ENCODE results near the gene RPL38.
"Not testable (repeated sequence)": the region's sequence is repeated elsewhere in the genome, so short reads cannot be mapped to it uniquely, and the experiment has no call there.

Gene RPL38

DNA sequence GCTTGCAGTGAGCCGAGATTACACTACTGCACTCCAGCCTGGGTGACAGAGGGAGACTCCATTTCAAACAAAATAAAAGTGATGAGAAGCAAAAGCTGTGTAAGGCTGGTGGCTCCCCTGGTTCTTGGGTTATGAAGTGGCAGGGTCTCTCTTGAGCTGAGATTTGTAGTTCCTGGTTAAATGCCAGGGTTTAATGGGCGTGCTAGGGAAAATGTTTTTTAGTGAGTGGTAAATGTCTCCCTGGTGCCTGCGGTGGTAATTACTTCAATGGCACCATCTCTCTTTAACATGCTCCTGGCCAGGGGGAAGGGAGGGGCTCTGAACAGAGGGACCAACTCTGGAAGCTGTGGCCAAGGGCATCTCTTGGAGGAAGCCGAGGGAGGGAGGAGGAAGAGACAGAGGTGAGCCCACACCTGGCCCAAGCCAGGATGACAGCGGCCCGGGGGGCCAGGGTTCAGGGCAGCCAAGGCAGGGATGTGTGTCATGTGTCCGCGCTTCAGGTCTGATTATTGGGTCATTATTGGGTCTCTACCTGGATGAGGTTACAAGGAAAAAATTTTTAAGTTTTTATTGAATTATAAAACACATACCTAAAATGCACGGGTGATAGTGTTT, 17.8 kb upstream of the RPL38 start:
- no peak for DNase-seq

DNA sequence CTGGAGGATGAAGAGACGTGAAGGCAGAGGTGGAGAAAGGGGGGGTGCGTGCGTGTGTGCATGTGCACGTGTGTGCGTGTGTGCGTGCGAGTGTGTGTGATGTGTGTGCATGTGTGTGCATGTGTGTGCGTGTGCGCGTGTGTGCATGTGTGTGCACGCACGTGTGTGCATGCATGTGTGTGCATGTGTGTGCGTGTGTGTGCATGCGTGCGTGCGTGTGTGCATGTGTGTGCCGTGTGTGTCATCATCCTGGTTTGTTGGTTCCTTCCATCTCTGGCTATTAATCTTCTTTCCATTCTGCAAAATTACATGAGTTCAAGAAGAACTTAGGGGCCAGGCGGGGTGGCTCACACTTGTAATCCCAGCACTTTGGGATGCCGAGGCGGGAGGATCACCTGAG, 17.0 kb upstream of the RPL38 start:
- DNase-seq = no peak

DNA sequence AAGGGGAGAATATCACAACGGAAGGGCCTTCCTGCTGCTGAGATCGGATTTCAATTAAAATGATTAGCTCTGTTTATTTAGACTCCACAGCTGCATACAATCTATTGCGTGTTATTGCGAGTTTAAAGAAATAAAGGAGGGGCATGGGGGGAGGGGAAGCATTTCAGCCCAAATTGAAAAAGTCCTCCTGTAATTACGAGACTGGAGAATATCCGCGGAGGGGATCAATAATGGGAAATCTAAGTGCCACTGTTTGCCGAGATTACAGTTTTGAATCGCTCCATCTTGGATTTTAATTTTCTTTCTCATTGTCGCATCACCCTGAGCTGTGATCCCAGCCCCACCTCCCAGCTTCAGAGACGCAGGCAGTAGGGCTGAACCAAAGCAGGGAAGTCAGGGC, 15.7 kb upstream of the RPL38 start:
- DNase-seq = no peak

DNA sequence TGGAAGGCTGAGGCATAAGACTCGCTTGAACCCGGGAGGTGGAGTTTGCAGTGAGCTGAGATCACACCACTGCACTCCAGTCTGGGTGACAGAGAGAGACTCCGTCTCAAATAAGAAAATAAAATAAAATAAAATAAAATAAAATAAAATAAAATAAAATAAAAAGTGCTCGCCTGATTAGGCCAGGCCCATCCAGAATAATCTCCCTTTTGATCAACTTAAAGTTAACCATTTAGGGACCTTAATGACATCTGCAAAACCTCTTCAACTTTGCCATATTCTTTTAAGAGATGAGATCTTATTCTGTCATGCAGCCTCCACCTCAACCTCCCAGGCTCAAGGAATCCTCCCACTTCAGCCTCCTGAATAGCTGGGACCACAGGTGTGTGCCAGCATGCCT, 14.8 kb upstream of the RPL38 start:
- DNase-seq = not testable (repeated sequence)

DNA sequence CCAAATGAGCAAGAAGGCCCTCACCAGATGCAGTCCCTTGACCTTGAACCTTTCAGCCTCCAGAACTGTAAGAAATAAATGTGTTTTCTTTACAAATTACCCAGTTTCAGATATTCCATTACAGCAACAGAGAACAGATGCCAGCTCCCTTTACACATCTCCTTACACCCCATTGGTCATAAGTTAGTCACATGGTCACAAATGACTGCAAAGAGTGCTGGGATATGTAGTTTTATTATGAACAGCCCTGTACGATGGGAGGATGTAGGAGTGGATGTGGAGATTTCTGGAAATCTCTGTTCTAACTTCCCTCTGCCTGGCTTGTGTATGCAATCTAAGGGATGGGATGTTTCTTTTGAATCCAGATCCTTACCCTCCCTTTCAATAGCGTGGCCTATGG, 13.3 kb upstream of the RPL38 start:
- DNase-seq = peak; percentile 60

DNA sequence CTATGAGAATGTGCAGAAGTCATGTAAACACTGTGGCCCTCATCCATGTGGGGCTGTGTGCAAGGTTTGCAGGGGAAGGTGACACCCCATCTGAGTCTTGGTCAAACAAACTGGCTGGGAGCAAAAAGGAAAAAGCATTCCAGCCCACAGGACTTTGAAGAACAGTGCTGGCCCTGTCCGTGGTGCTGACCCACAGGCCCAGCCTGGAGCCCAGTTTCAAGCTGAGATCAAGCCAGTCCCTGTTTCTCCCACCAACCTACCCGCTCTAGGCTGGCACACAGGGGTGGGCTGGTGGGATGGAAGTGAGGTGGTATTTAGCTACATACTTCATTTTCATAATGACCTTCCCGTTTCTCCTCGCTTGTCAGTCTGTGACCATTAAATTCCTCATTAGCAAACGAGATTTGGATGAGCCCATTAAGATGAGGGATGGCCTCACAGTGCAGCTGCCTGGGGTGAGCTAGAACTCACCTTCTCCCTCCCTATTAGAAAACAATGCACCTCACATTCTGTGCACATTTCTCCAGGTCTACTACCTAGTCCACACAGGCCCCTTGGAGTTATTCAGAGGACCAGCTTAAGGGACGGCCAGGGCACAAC, 12.6 kb upstream of the RPL38 start:
- no peak for DNase-seq

DNA sequence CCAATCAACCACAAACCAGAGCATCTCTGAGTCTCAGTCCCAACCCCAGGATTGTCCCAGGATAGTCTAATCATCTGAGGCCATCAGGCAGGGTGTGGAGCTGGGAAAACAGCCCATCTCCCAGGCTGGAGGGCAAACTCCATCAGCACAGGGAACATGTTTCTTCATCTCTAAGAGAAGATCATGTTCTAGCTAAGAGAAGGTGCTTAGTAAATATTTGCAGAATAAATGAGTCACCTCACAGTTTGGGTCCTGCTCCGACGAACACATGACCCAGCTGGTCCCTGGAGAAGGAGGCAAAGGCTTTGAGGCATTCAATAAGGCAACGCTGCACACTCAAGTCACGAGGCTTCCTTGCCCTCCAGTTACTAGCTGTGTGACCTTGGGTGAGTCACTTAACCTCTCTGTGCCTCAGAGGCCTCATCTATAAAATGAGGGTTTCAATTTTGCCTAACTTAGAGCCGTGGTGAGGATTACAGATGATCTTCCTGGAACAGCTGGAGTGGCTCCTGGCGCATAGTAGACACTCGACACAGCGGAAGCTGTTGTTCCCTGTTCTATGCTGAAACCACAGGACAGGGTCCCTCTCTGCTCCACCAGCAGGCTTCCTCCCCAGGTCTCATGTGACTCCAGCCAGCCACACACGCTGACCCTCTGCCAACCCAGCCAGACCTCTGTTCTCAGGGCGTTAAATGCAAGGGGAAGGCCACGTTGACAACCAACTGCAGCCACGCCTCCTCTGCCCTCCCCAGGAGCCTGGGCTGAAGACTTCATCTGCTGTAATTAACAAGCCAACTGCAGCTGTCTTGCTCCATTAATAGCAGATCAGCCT, 10.3 kb upstream of the RPL38 start:
- DNase-seq = peak; percentile 82

DNA sequence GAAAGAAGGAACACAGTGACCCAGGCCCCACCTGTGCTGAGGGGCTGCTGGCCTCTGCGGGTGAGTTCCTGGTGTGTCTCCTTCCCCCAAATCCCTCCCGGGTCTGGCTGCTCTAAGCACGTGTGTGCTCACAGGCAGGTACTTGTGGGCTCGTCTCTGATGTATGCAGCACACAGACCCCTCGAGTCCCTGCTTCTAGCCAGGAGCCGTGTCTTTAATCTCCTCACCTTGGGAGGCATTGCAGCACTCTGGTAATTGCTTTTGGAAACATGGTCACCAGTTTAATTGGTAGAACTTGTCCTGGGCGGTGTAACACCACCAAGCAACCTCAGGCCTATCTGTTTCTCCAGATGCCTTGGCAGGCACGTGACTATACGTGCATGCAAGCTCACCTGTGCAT, 8.8 kb upstream of the RPL38 start:
- no peak for DNase-seq

DNA sequence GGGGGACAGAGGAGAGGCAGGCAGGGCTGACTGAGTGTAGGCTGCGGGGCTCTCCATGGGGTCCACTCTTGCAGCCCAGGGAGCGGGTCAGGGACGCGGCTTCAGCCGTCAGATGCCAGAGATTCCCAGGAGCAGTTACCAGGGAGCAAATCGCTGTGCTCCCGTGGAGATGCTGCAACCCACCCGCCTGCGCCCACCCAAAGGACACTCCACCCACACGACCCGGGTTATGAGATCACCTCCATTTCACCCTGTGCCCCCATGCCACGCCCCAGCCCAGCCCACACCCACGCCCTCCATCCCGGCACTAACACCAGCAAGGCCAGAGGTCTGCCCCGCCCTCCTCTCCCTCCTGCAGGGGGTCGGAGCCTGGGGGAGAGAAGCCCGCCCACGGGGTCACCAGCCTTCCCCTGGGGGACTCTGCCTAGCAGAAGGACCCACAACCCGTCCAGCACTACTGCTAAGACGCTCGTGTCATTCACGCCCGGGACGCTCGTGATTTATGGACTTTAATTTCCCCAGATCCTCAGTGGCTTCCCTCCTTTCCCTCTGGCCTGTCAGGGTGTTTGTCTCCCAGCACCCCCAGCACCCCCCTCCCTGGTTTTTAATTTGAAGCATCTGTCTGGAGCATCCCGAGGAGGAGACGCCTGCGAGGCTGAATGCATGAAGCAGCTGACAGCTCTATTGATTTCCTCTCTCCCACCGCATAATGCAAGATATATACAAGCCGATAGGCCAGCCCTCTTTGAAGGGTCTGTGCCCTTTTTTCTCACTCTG, 6.7 kb upstream of the RPL38 start:
- no peak for DNase-seq

DNA sequence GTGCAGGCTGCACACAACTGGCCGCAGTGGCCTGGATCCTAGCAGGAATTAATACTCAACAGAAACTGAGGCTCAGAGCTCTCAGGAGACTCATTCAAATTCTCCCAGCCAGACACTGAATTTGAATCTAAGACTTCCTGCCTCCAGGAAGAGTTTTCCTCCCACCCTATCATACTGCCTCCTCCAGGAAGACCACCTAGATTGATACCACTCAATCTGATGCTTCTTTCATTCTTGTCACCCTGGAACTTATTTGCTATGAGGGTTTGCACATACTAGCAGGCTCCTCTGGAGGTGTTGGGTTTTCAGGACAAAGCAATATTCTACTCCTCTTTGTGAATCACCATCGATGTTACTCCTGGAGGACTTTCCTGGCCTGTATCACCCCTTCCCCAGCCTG, 5.7 kb upstream of the RPL38 start:
- DNase-seq = no peak

DNA sequence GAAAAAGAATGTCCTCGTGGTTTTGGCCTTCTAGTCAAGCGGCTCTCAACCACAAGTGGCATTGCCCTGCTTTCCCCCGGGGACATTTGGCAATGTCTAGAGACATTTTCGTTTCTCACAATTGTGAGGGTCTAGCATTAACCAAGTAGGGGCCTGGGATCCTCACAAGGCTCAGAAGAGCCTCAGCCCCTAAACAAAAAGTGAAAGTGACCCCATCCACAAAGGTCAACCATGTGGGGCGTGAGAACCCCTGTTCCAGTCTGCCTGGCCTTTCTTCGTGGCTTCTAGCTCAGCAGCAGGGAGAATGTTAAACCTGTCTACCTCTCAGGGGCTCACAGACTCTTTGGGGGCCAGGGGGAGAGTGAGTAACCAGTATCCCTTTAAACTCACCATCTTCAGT, 4.8 kb upstream of the RPL38 start:
- no peak for DNase-seq

DNA sequence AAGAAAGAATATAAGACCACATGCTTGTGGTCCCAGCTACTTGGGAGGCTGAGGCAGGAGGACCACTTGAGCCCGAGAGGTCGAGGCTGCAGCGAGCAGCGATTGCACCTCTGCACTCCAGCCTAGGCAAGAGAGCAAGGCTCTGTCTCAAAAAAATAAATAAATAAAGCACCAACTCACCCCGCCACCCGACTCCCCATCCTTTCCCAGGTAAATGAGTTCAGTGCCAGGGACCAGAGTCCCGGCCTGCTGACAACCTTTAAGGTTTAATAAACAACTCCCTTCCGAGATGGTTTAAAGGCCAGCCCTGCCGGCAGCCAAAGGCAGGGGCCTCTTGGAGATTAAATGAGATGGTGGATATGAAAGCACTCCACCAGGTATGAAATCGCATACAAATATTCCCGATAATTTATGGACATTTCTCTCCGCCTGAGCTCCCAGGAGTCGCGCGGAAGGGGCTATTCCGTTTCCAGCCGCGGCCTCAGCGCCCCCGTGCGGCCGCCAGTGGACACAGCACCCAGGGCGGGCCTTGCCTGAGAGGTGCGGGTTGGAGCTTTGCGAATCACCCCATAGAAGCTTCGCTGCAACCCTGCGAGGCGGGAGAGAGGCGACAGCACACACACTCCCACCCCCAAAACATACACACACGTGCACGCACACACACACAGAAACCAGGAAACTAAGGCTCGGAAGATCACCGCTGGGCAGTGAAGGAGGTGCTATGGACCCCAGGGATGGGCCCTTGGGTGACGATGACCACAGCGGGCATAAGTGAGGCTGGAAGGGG, 4.0 kb upstream of the RPL38 start:
- DNase-seq = no peak

DNA sequence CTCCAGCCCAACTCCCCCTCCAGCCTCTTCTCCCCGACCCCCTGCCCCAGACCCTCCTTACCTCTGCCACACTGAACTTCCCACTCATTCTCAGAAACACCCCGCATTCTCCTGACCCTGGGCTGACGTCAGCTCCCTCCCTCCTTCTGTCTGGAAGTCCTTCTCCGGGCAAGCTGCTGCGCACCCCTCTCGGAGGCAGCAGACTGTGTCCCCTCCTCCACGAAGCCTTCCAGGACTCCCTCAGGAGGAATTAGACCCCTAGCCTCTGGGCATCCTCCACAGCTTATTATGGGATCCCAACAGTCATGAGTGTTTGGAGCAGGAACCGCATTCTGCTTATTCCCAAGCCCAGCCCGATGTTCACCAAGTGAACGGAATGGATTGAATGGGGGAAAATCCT, 3.4 kb upstream of the RPL38 start:
- no peak for DNase-seq

DNA sequence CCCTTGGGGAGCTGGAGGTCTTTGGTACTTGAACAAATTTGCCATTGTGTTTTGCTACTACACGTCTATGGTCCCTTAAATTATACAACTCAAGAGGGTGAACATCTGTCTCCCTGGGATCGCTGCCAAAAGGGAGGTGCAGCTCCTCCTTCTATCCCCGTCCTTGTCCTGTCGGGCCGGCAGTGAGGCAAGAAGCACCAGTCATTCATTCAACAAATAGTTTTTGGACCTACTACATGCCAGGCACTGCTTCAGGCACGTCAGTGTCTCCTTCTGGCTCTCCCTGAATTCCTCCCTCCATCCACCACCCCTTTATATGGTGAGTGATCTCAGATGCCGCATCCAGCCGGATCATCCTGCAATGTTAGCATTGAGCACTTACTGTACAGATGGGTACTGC, 2.2 kb upstream of the RPL38 start:
- peak; percentile 91 for DNase-seq

DNA sequence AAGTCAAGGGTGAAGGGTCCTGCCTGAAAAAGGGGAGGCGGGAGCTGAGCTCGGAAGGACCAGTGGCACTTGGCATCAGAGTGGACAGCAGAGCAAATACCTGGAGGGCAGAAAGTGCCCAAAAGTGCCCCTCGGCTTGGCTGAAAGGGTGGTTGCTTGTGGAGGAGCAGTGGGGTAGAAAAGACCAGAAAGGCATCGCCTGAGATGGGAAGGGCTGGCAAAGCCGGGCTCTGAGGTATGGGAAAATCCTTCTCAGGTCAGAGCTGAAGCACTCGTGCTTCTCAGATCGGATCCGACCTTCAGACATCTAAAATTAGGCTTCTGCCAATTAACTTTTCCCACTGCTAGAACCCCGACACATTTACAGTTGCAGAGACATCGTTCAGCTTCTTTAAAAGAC, 1.5 kb upstream of the RPL38 start:
- no peak for DNase-seq

DNA sequence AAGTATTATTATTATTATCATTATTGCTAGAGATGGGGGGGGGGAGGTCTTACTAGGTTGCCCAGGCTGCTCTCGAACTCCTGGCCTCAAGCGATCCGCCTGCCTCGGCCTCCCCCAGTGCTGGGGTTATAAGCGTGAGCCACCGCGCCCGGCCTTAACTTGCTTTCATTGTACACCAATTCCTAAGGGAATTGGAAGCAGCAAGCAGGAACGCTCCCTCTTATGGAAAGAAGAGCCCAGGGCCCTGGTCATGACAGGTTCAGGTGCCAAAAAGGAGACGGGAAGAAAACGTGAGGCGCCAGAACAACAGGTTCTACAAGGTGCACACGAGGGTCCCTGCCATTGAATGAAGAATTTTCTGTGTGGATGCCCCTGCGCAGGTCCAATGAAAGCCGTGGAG, 540 bp upstream of the RPL38 start:
- no peak for DNase-seq

DNA sequence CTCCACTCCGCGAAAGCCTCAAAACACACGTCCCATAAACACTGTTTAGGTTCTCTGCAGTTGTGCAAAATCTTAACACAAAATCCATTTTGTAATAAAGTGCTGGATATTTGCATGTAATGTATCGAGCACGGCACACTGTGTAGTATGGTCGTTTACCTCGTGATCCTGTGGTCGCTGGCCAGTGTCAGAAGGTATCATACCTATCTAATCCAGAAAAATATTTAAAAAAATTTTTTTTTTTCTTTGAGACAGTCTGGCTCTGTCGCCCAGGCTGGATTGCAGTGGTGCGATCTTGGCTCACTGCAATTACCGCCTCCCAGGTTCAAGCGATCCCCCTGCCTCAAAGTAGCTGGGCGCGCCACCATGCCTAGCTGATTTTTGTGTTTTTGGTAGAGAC, 996 bp downstream of the RPL38 start:
- DNase-seq = no peak

DNA sequence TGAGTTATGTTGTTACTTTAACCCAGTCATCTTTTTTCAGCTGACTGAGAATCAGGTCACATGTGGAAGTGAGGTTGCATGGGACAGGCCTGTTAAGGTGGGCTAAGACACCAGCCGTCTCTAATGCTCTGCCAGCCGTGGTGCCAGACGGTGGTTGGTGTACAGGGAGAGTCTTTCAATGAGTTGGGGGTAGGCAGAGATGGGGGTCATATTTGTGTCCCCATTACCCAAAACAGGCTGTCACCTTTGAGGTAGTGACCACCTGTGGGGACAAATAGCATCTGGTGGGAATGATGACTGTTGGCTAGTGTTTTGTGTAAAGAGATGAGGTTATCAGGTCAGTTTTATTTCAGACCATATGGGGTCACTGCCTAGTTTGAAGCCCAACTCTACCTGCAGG, 1.8 kb downstream of the RPL38 start:
- no peak for DNase-seq

DNA sequence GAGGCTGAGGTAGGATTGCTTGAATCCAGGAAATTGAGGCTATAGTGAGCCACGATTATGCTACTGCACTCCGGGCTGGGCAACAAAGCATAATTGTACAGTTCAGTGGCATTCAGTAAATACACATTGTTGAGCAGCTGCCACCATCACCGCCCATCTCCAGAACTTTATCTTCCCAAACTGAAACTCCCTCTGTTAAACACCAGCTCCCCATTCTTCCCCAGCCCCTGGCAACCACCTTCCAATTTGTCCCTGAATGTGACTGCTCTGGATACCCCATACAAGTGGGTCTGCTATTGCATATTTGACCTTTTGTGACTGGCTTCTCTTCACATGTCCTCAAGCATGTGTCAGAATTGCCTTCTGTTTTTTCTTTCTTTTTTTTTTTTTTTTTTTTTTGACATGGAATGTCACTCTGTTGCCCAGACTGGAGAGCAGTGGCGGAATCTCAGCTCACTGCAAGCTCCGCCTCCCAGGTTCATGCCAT, 2.9 kb downstream of the RPL38 start:
- DNase-seq = no peak

DNA sequence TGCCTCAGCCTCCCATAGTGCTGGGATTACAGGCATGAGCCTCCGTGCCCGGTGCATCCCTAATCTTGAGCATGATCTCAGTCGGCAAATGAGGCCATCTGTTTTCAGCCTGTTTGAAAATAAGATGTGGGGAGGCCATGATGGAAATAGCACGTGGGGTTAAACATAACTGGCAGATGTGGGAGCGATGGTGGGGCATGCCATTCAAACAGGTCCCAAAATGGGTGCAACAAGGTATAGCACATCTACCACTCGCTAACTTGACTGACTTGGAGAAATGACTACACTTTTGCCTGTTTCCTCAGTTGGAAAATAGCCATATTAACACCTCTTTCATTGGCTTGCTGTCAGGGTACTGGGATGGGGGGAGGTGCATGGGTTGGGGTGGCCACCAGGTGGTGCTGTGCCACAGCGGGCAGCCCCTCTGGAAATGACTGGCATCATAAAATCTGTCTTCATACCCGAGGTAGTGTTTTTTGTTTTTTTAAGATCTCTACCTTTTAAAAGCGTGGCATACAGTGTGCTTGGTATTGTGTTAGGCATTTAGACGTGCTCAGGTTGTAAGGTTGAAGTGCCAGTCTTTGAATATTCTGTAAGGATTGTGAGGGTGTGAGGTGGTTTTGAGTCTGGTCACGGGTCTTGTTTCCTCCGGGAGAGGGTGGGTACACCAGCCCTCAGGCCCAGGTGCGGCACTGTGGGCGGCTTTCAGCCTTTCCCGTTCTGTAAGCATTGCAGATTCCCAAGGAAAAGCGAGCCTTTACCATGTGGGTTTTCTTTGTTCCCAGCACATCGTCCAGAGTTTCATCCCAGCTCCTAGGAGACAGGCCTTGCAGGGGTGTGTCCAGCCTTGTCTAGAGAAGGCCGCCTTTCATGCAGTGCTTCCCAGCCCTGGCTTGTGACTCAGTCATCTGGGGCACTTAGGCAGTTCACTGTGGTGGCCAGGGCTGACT, 7.0 kb downstream of the RPL38 start:
- peak; percentile 85 for DNase-seq

DNA sequence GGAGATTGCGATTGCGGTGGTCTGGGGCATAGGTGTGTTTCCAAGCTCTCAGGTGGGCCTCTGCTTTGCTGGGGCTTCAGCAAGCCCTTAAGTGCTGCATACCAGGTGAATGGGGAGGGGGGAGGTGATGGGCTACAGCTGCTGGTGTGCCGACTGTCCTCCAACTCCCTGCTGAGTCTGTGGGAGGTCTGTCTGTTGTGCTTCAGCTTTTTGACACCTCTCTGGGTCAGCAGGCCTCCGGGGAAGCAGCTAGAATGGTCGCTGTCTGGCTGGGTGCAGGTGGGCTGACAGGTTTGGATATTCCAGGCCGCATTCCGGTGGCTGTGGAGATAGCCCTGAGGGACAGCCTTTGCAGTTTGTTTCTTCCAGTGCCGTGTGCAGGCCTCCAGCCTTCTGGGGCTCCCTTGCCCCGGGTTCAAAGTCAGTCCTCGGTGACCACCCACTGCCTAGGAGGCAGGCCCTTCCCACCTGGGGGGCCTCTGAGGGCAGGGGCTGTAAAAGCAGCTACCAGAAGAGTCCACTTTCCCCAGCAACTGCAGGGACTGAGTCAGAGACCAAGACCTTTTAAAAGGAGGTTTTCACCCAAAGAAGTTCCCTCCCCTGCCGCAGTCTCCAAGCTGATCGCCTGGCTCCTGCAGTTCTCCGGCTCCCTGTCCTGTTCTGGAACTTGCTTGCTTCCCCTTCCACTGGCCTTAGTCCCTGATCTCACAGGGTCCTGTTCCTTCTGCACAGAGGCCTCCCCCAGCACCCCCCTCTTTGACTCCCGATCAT, 7.8 kb downstream of the RPL38 start:
- DNase-seq = no peak
